Stimulated activated CD4-positive, alpha-beta T cell treated with anti-CD3 and anti-CD28 coated beads, Interleukin-4, amount 100 ng/mL, for 1 hour (primary cell): ENCODE data around the gene TMEM186.
"Not testable (repeated sequence)": the region's sequence is repeated elsewhere in the genome, so short reads cannot be mapped to it uniquely, and the experiment has no call there.

ENCODE experiments used
- DNase-seq: peaks from one replicate; pipeline ENCODE4 v3.0.0-alpha.2; 2020

Gene TMEM186

GRCh38 chr16:8768283-8768682 lies 29.2 kb downstream of the TMEM186 start:
- no peak for DNase-seq

DNA sequence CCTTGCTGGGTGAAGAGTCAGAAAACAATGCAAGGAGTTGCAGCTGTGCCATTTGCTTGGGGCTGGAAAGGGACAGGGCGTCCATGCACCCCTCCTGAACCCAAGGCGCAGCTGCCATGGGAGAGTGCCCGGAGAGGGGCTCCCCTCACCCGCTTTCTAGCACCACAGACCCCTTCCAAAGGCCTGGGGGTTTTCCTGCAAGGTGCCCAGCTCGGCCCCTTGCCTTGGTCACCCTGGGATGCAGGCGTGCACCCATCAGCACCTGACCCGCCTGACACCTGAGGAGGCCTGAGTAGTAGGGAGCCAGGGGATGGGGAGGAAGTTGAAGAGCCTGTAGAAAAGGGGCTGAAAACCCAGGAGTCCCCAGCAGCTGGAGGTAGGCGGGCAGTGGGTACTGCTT lies 30.3 kb downstream of the TMEM186 start:
- no peak for DNase-seq

DNA sequence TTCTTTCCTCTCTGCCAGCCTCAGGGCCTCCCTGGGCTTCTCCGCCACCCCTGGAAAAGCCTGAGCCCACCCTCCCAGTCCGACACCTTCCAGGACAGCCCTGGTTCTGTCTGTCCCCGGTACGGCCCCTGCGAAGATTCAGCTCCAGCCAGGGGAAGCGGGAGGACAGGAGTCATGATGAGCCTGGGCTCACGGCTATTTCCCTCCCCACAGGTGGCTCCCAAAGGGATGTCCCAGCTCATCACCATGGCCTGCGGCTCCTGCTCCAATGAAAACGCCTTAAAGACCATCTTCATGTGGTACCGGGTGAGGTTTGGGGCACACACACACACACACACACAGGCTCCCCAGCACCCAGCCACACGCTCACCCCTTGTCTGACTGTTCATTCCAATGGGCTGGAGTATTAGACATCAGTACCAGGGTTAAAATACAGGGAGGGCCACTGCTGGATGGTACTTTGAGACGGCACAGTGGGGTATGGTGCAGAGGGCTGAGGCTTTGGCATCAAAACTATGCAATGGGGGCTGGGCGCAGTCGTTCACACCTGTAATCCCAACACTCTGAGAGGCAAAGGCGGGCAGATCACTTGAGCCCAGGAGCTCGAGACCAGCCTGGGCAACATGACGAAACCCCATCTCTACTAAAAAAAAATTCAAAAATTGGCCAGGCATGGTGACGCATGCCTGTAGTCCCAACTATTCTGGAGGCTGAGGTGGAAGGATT lies 32.8 kb downstream of the TMEM186 start:
- no peak for DNase-seq

DNA sequence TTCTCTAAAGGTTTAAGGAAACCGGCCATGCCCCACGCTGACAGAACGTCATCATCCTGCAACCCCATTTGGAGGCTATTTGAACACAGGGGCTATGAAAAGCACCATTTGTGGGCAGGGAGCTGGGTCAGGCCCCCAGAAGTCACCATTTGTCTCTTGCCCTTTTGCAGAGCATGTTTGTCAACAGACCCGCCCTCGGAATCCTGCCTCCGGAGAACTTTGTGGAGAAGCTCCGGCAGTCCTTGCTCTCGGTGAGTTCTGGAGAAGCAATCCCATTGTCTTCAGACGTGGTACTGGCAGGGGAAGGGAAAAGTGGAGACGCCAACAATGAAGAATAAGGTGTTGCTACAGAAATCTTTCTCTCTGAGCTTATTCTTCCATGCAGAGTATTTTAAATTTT lies 33.5 kb downstream of the TMEM186 start:
- no peak for DNase-seq

DNA sequence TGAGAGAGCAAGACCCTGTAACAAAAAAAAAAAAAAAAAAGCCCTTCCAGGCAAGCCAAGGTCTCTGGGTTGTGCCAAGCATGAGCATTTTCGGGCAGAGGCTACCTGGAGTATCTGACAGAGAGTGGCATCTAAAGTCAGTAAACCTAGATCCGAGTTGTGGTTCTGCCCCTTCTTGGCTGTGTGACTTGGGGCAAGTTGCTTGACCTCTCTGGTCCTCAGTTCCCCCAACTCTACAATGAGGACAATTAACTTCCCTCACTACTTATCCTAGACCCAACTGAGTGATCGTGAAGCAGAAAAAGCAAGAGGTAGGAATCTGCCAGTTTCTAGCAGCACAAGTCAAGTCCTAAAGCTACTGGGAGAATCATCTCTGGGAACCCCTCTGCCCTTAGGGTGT lies 34.4 kb downstream of the TMEM186 start:
- DNase-seq = no peak

- DNase-seq = no peak
Observed at GRCh38 chr16:8762254-8762653, 35.2 kb downstream of the TMEM186 start.

GRCh38 chr16:8761078-8761477 lies 36.4 kb downstream of the TMEM186 start:
- DNase-seq = no peak

GRCh38 chr16:8760021-8760420 lies 37.4 kb downstream of the TMEM186 start:
- DNase-seq = no peak

- no peak for DNase-seq
Observed at GRCh38 chr16:8758022-8758421, 39.4 kb downstream of the TMEM186 start.

DNA sequence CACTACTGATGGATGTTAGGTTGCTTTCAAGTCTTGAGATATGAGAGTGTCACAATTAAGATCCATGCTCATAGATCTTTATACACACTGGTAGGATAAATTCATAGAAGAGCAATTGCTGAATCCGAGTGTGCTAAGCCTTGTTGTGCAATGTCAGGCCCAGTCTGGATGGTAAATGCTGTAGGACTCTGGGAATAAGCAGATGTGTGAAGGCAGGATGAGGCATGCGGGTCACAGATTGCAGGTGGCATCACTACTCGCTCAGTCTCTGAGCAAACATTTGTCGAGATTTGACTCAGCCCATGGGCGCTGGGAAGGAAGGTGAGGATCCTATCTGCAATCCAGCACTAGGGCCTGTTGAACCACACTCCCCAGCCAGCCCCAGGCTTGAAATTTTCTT lies 40.7 kb downstream of the TMEM186 start:
- DNase-seq = no peak

DNA sequence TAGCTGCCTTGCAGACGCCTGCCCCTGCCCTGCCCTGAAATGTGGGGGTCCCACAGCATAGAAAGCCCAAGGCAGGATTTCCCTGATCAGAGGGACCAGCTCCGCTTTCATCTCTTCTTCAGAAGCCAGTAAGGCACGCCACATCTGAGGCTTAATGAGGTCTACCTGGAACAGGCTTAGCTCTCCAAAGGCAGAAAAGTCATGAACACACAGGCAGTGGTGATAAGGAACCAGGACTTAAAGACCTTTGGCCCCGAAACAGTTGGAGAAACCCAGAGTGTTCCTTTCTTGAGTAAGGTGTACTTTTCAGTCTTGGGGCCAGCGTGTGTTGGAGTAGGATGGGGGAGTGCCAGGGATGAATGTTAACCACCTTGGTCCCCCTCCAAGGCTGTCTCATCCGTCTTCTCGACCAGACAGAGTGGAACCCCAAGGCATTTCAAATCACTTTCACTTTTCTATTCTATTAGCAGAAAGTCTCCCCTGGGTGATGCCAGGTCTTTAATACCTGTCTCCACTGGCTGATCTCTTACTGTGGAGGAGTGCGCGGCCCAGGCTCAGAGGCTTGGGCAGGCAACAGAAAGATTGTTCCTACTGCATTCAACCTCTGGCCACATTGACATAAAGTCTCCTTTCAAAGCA lies 43.9 kb downstream of the TMEM186 start:
- no peak for DNase-seq

GRCh38 chr16:8752706-8753105 lies 44.7 kb downstream of the TMEM186 start:
- no peak for DNase-seq

DNA sequence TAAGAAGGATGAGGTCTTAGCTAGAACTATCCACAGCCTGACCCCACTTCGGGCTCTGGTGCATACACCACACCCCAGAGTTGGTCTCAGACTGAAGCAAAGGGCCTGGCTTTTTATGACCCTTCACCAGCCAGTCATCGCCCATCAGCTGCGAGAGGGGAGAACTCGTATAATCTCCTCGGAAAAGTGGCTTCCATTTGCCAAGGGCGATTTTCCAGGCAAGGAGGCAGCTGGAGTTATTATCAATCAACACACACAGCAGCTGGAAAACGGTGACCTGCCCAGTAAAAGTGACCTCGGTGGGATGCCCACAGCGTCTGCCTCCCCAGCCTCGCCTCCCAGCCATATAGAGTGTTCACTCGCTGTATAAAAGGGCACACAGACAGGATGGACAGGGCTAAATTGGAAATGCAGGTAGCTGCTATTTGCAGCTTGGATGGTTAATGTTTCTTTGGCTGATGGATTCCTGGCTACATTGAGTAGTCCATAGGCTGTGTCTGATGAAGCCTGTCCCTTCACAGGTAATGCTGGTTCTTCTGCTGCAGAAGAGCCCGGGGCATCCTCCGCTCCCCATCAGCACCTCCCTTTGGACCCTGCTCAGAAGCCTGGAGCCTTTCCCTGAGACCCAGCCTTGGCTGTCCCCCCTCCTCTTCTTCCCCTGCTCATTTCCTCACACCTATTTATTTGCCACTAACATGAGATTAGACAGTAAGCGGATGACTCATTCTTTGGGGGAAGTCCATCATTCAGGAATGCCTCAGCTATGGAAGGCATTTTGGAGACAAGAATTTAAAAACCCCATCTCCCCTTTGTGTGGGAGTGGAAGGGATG lies 45.7 kb downstream of the TMEM186 start:
- DNase-seq = no peak

DNA sequence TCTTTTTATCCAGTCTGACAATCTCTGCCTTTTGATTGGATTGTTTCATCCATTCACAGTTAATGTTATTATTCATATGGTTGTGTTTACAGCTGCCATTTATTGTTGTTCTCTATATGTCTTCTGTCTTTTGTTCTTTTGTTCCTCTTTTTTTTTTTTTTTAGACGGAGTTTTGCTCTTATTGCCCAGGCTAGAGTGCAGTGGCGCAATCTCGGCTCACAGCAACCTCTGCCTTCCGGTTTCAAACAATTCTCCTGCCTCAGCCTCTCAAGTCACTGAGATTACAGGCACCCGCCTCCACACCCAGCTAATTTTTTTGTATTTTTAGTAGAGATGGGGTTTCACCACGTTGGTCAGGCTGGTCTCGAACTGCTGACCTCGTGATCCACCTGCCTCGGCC lies 48.5 kb downstream of the TMEM186 start:
- DNase-seq = not testable (repeated sequence)
